Ramos (cell line): Measurements from ENCODE around the gene FREM2.

ENCODE experiments used
- in situ Hi-C: fragments of 300-500 bp; cut with MboI; formaldehyde crosslinking; loops from one replicate; pipeline ENCODE4 v1.14.3; 2022; ENCODE audit warnings: low sequenced_read_pairs; ENCODE audit not compliant: unreplicated experiment

The FREM2 gene

GRCh38 chr13:38685431-38685830 lies 1.4 kb upstream of the FREM2 start:
- in situ Hi-C loops = no loop called here

- in situ Hi-C loops = no loop called here
Observed at GRCh38 chr13:38685974-38686576, 802 bp upstream of the FREM2 start.

GRCh38 chr13:38687246-38688229 lies 661 bp downstream of the FREM2 start:
- in situ Hi-C loops = no loop called here

- in situ Hi-C loops = no loop called here
Observed at GRCh38 chr13:38688674-38689073, 1.8 kb downstream of the FREM2 start.

- in situ Hi-C loops = no loop called here
Observed at GRCh38 chr13:38690231-38690630, 3.4 kb downstream of the FREM2 start.

- in situ Hi-C loops = no loop called here
Observed at GRCh38 chr13:38693168-38693567, 6.3 kb downstream of the FREM2 start.

GRCh38 chr13:38693641-38694040 lies 6.8 kb downstream of the FREM2 start:
- in situ Hi-C loops = no loop called here

GRCh38 chr13:38697197-38697596 lies 10.3 kb downstream of the FREM2 start:
- in situ Hi-C loops = no loop called here

GRCh38 chr13:38697628-38698333 lies 10.9 kb downstream of the FREM2 start:
- in situ Hi-C loops = no loop called here

GRCh38 chr13:38700051-38700450 lies 13.2 kb downstream of the FREM2 start:
- in situ Hi-C loops = no loop called here

GRCh38 chr13:38702669-38703068 lies 15.8 kb downstream of the FREM2 start:
- in situ Hi-C loops = no loop called here

- in situ Hi-C loops = no loop called here
Observed at GRCh38 chr13:38703255-38703654, 16.4 kb downstream of the FREM2 start.

GRCh38 chr13:38705365-38705764 lies 18.5 kb downstream of the FREM2 start:
- in situ Hi-C loops = no loop called here

- in situ Hi-C loops = no loop called here
Observed at GRCh38 chr13:38707460-38707859, 20.6 kb downstream of the FREM2 start.

GRCh38 chr13:38713046-38713445 lies 26.2 kb downstream of the FREM2 start:
- in situ Hi-C loops = no loop called here

- in situ Hi-C loops = no loop called here
Observed at GRCh38 chr13:38718374-38718773, 31.5 kb downstream of the FREM2 start.

GRCh38 chr13:38730332-38730731 lies 43.5 kb downstream of the FREM2 start:
- in situ Hi-C loops = no loop called here

- in situ Hi-C loops = no loop called here
Observed at GRCh38 chr13:38733146-38733545, 46.3 kb downstream of the FREM2 start.

GRCh38 chr13:38735665-38736440 lies 49.0 kb downstream of the FREM2 start:
- in situ Hi-C loops = no loop called here

- in situ Hi-C loops = no loop called here
Observed at GRCh38 chr13:38743466-38743865, 56.6 kb downstream of the FREM2 start.
